ENCODE data around the gene CBFA2T3. TPM values are rescaled to one million over a fixed set of nuclear protein-coding genes. Genes with fewer than 3 reads are reported as not detected.

Gene CBFA2T3
- total RNA-seq, 1 donor from 2014 or later, result 10.1 TPM

DNA sequence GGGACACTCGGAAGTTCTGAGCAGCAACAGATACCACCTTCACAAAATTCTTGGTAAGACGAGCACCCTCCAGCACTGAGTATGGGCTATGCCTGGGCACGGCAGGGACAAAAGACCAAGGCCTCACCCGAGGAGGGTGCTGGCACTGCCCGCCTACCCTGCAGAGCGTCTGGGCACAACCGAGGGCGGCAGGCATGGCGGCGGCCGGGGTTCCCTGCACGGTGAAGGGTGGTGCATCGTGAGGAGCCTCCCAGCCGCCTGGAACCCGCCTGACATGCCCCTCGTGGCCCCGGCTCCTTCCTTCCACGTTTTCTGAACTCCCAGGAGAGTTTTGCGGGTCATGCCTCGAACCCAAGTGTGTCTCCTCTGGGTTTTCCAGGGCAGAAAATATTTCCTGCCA, 139.2 kb downstream of the CBFA2T3 start:
- peaks cover 4% of the 10 kb centered on the region for H3K36me3 Mint-ChIP-seq
- H3K27me3 Mint-ChIP-seq (ENCODE audit: low read depth), result no peaks in the 10 kb centered on the region
- TF ChIP-seq, protein P1, sequence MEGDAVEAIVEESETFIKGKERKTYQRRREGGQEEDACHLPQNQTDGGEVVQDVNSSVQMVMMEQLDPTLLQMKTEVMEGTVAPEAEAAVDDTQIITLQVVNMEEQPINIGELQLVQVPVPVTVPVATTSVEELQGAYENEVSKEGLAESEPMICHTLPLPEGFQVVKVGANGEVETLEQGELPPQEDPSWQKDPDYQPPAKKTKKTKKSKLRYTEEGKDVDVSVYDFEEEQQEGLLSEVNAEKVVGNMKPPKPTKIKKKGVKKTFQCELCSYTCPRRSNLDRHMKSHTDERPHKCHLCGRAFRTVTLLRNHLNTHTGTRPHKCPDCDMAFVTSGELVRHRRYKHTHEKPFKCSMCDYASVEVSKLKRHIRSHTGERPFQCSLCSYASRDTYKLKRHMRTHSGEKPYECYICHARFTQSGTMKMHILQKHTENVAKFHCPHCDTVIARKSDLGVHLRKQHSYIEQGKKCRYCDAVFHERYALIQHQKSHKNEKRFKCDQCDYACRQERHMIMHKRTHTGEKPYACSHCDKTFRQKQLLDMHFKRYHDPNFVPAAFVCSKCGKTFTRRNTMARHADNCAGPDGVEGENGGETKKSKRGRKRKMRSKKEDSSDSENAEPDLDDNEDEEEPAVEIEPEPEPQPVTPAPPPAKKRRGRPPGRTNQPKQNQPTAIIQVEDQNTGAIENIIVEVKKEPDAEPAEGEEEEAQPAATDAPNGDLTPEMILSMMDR (IDR thresholded peaks at IDR 0.05; ENCODE audit: unreplicated experiment), result no peak
- no peaks in the 10 kb centered on the region for H3K9me3 Mint-ChIP-seq
- no peak overlapping the region for H3K27ac Mint-ChIP-seq
- DNase-seq (ENCODE audit: low spot score in 2 of 2, unreplicated experiment in 2 of 2), result no peak
- H3K4me1 Mint-ChIP-seq, result no peaks in the 10 kb centered on the region
- no peak overlapping the region for H3K4me3 Mint-ChIP-seq

DNA sequence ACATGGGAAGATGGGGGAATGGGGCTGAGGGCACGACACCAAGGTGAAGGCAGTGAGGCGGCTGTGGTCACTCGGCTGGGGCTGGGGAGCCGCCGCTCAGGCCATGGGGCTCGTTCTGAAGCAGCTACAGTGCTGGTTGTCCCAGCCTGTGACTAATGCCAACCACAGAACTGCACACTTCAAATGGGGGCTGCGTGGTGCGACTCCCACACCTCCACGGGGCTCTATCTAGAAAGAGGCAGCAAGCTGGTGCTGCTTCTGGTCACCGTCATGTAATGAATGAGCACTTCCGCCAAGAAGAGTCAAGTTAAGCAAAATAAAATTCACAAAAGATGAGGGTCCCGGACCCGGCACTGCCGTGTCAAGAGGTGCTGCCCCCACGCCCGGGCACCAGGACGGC, 140.2 kb downstream of the CBFA2T3 start:
- no peak overlapping the region for H3K27ac Mint-ChIP-seq
- H3K4me3 Mint-ChIP-seq, result no peak overlapping the region
- DNase-seq (ENCODE audit: low spot score in 2 of 2, unreplicated experiment in 2 of 2), result no peak
- H3K27me3 Mint-ChIP-seq (ENCODE audit: low read depth), result no peaks in the 10 kb centered on the region
- no peaks in the 10 kb centered on the region for H3K9me3 Mint-ChIP-seq
- H3K36me3 Mint-ChIP-seq, result peaks cover 4% of the 10 kb centered on the region
- no peaks in the 10 kb centered on the region for H3K4me1 Mint-ChIP-seq
- TF ChIP-seq, protein P1 (IDR thresholded peaks at IDR 0.05; ENCODE audit: unreplicated experiment), result no peak

DNA sequence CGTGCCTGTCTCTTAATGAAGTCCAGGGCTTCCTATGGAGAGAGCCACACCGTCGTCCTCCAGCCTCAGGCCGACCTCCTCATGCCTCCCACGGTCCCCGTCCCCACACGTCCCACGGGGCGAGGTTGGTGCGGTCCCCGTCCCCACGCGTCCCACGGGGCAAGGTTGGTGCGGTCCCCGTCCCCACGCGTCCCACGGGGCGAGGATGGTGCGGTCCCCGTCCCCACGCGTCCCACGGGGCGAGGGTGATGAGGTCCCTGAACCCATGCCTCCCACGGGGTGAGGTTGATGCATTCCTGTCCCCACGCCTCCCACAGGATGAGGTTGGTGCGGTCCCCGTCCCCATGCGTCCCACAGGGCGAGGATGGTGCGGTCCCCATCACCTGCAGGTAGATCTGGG, 141.2 kb downstream of the CBFA2T3 start:
- no peak for DNase-seq (ENCODE audit: low spot score in 2 of 2, unreplicated experiment in 2 of 2)
- Mint-ChIP-seq H3K27me3 (ENCODE audit: low read depth) (no peaks in the 10 kb centered on the region), H3K4me1 (no peaks in the 10 kb centered on the region), H3K27ac (no peak overlapping the region), H3K36me3 (peaks cover 4% of the 10 kb centered on the region), H3K9me3 (no peaks in the 10 kb centered on the region), H3K4me3 (no peak overlapping the region)
- TF ChIP-seq, protein P1 (IDR thresholded peaks at IDR 0.05; ENCODE audit: unreplicated experiment), result no peak

DNA sequence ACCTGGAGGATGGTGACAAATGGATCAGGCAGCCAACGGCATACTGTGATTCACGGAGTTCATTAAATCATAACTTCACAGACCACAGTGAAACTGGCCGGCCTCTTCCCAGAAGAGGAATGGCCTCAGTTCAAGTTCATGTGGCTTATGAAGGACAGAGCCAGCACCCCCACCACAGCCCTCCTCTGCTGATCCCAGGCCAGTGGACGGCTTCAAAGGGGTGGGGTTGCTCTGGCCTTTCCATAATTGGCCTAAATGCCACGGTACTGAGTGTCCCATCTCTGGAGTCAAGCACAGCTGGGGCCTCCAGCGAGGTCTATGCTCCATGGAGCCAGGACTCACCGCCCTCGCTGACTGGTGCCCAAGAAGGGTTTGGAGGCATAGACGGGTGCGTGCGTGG, 141.6 kb downstream of the CBFA2T3 start:
- TF ChIP-seq, protein P1 (IDR thresholded peaks at IDR 0.05; ENCODE audit: unreplicated experiment), result no peak
- Mint-ChIP-seq H3K36me3 (peaks cover 4% of the 10 kb centered on the region), H3K27ac (no peak overlapping the region), H3K4me3 (no peak overlapping the region), H3K27me3 (ENCODE audit: low read depth) (no peaks in the 10 kb centered on the region), H3K9me3 (no peaks in the 10 kb centered on the region), H3K4me1 (no peaks in the 10 kb centered on the region)
- DNase-seq (ENCODE audit: low spot score in 2 of 2, unreplicated experiment in 2 of 2), result no peak

DNA sequence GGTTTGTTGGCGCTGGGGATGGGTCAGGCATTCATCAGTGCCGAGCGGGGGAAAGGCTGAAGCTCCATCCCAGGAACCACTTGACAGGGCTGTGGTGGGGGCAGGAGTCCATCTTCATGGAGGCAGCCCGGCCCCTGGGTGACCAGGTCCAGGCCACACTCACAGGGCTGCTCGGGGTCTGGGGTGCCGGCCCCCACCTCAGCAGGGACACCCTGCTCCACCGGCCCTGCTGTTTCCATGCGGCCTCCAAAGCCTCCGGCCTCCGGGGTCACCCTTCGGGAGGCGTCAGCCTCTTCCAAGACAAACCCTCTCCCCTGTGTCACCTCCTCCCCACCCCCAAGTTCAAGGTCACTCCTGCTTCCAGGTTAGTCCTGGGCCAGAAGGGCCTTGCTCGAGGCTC, 142.3 kb downstream of the CBFA2T3 start:
- Mint-ChIP-seq H3K36me3 (peaks cover 4% of the 10 kb centered on the region), H3K4me1 (peaks cover 2% of the 10 kb centered on the region), H3K9me3 (no peaks in the 10 kb centered on the region), H3K27ac (no peak overlapping the region), H3K27me3 (ENCODE audit: low read depth) (no peaks in the 10 kb centered on the region), H3K4me3 (no peak overlapping the region)
- TF ChIP-seq, protein P1 (IDR thresholded peaks at IDR 0.05; ENCODE audit: unreplicated experiment), result no peak
- no peak for DNase-seq (ENCODE audit: low spot score in 2 of 2, unreplicated experiment in 2 of 2)

DNA sequence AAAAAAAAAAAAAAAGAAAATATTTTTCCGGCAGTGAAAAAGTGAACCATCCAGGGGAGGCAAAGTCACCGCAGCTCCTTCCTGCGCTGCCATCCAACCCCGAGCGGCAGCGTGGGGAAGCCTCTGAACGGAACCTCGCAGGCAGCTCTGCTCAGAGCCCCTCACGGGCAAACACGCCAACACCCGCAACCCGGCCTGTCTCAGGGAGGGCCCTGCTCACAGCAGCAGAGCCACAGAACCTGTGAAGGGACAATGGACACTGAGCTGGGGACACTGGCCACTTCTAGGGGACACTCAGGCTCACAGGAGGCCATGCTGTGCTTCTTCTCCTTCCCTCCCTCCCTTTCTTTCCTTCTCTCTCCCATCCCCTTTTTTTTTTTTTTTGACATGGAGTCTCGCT, 143.9 kb downstream of the CBFA2T3 start:
- TF ChIP-seq, protein P1 (IDR thresholded peaks at IDR 0.05; ENCODE audit: unreplicated experiment), result no peak
- Mint-ChIP-seq H3K27ac (no peak overlapping the region), H3K36me3 (peaks cover 4% of the 10 kb centered on the region), H3K4me3 (no peak overlapping the region), H3K9me3 (no peaks in the 10 kb centered on the region), H3K4me1 (peaks cover 2% of the 10 kb centered on the region), H3K27me3 (ENCODE audit: low read depth) (no peaks in the 10 kb centered on the region)
- no peak for DNase-seq (ENCODE audit: low spot score in 2 of 2, unreplicated experiment in 2 of 2)
